Thyroid gland (tissue), 4 donors: Measurements from ENCODE around the gene RFX1. TPM values are rescaled to one million over a fixed set of nuclear protein-coding genes. Genes with fewer than 3 reads are reported as not detected.

Experiments used
- DNase-seq, 2 donors: peaks; one replicate each; pipeline ENCODE4 v3.0.0-alpha.2; 2019
- H3K27ac ChIP-seq, 3 donors: fragments of 200-600 bp; sonication (generic); 1 replicate in 2 of 3; 2 replicates in 1 of 3; pipeline ENCODE4 v1.5.1; 2016 to 2019; ENCODE audit warnings: mild to moderate bottlenecking in 1 of 3, moderate library complexity in 1 of 3
- H3K27me3 ChIP-seq: fragments of 200-600 bp; sonication (generic); one replicate; pipeline ENCODE4 v1.5.1; 2019
- H3K36me3 ChIP-seq, 2 donors: fragments of 200-600 bp; sonication (generic); one replicate each; pipeline ENCODE4 v1.5.1; 2016 to 2019
- H3K4me1 ChIP-seq, 2 donors: fragments of 200-600 bp; sonication (generic); one replicate each; pipeline ENCODE4 v1.5.1; 2017 to 2019
- H3K4me3 ChIP-seq, 3 donors: fragments of 200-600 bp; sonication (generic); replicated peaks in 1 of 3; 1 replicate in 2 of 3; 2 replicates in 1 of 3; pipeline ENCODE4 v1.5.1; 2016; ENCODE audit warnings: mild to moderate bottlenecking in 1 of 3
- H3K9me3 ChIP-seq: fragments of 200-600 bp; sonication (generic); one replicate; pipeline ENCODE4 v1.5.1; 2017
- POLR2A ChIP-seq, 2 donors: fragments of 450-650 bp; IDR thresholded peaks; one replicate each; pipeline ENCODE4 v1.6.1; 2017; ENCODE audit warnings: antibody characterized with exemption in 2 of 2, mild to moderate bottlenecking in 2 of 2, moderate library complexity in 1 of 2
- WGBS, 2 donors: methylation state at CpG; one replicate each; pipeline ENCODE4 v1.1.5; 2017; 5-methylcytosine and 5-hydroxymethylcytosine counted together
- intact Hi-C: fragments of 100-400 bp; cut with DNase I; formaldehyde crosslinking; loops from one replicate; pipeline ENCODE4 v1.15.1; 2023
- total RNA-seq, 4 donors: library from RNA; depleted of rRNA; stranded (reverse); fragments of >200 nt; gene quantifications; one replicate each; pipeline ENCODE4 v1.2.3, GENCODE V29; 2016
- TF ChIP-seq, protein P1 (sequence below), 6 experiments: fragments of 200-600 bp in 3 of 6; fragments of 450-650 bp in 3 of 6; sonication (generic) in 3 of 6; IDR thresholded peaks; one replicate each; pipeline ENCODE4 v1.5.1; 2016 to 2019; ENCODE audit warnings: antibody characterized with exemption in 6 of 6, mild to moderate bottlenecking in 2 of 6, inconsistent platforms in 1 of 6, moderate library complexity in 1 of 6

RFX1 gene
- total RNA-seq, 4 donors from 2014 or later = 4.8 to 9.1 (median 9.1) TPM

GRCh38 chr19:13979244-13979615 is 26.9 kb downstream of the RFX1 start:
- Histone ChIP-seq H3K4me1 (peaks cover 4 to 7% of the 10 kb centered on the region in 2 donors), H3K9me3 (no peaks in the 10 kb centered on the region), H3K27ac (no peak overlapping the region), H3K36me3 (peaks cover 4 to 8% of the 10 kb centered on the region in 2 donors), H3K27me3 (no peaks in the 10 kb centered on the region), H3K4me3 (peak overlapping the region in 1 of 3 donors; percentile 26)
- DNase-seq = no peak
- intact Hi-C loops = no loop called here
- WGBS, 2 donors = 27 to 46% methylated on average over 4 to 9 of the region's 12 CpGs
- TF ChIP-seq, protein P1, sequence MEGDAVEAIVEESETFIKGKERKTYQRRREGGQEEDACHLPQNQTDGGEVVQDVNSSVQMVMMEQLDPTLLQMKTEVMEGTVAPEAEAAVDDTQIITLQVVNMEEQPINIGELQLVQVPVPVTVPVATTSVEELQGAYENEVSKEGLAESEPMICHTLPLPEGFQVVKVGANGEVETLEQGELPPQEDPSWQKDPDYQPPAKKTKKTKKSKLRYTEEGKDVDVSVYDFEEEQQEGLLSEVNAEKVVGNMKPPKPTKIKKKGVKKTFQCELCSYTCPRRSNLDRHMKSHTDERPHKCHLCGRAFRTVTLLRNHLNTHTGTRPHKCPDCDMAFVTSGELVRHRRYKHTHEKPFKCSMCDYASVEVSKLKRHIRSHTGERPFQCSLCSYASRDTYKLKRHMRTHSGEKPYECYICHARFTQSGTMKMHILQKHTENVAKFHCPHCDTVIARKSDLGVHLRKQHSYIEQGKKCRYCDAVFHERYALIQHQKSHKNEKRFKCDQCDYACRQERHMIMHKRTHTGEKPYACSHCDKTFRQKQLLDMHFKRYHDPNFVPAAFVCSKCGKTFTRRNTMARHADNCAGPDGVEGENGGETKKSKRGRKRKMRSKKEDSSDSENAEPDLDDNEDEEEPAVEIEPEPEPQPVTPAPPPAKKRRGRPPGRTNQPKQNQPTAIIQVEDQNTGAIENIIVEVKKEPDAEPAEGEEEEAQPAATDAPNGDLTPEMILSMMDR (IDR thresholded peaks at IDR 0.05) = no peak
- TF ChIP-seq POLR2A (IDR thresholded peaks at IDR 0.05) = no peak

GRCh38 chr19:13978351-13979243 is 27.5 kb downstream of the RFX1 start:
- no peak for TF ChIP-seq POLR2A (IDR thresholded peaks at IDR 0.05)
- TF ChIP-seq, protein P1 (IDR thresholded peaks at IDR 0.05) = no peak
- Histone ChIP-seq H3K27me3 (no peaks in the 10 kb centered on the region), H3K4me3 (peak overlapping the region in 1 of 3 donors; percentile 26), H3K36me3 (peaks cover 4 to 9% of the 10 kb centered on the region in 2 donors), H3K4me1 (peaks cover 4 to 7% of the 10 kb centered on the region in 2 donors), H3K27ac (peak overlapping the region in 1 of 3 donors; percentile 28), H3K9me3 (no peaks in the 10 kb centered on the region)
- peak; percentile 67 to 75 for DNase-seq
- 42 to 57% methylated on average over 6 to 15 of the region's 74 CpGs for WGBS, 2 donors
- intact Hi-C loops = no loop called here

GRCh38 chr19:13977803-13978202 is 28.3 kb downstream of the RFX1 start:
- peak overlapping the region in 1 of 3 donors; percentile 28 for H3K27ac ChIP-seq
- peak overlapping the region in 1 of 3 donors; percentile 26 for H3K4me3 ChIP-seq
- peaks cover 4 to 16% of the 10 kb centered on the region in 2 donors for H3K36me3 ChIP-seq
- H3K27me3 ChIP-seq = no peaks in the 10 kb centered on the region
- intact Hi-C loops = no loop called here
- DNase-seq = no peak
- H3K4me1 ChIP-seq = peaks cover 4 to 7% of the 10 kb centered on the region in 2 donors
- no peaks in the 10 kb centered on the region for H3K9me3 ChIP-seq
- TF ChIP-seq, protein P1 (IDR thresholded peaks at IDR 0.05) = no peak
- TF ChIP-seq POLR2A (IDR thresholded peaks at IDR 0.05) = no peak
- WGBS, 2 donors = 92 to 94% methylated on average over 9 to 10 of the region's 12 CpGs

GRCh38 chr19:13976446-13976845 is 29.7 kb downstream of the RFX1 start:
- peaks cover 0 to 12% of the 10 kb centered on the region in 2 donors for H3K36me3 ChIP-seq
- H3K27ac ChIP-seq = no peak overlapping the region
- no peaks in the 10 kb centered on the region for H3K27me3 ChIP-seq
- H3K4me1 ChIP-seq = peaks cover 4 to 7% of the 10 kb centered on the region in 2 donors
- no peak for DNase-seq
- TF ChIP-seq POLR2A (IDR thresholded peaks at IDR 0.05) = no peak
- TF ChIP-seq, protein P1 (IDR thresholded peaks at IDR 0.05) = no peak
- WGBS, 2 donors = 92 to 95% methylated on average over 12 of the region's 12 CpGs
- no peaks in the 10 kb centered on the region for H3K9me3 ChIP-seq
- intact Hi-C loops = no loop called here
- H3K4me3 ChIP-seq = no peak overlapping the region

DNA sequence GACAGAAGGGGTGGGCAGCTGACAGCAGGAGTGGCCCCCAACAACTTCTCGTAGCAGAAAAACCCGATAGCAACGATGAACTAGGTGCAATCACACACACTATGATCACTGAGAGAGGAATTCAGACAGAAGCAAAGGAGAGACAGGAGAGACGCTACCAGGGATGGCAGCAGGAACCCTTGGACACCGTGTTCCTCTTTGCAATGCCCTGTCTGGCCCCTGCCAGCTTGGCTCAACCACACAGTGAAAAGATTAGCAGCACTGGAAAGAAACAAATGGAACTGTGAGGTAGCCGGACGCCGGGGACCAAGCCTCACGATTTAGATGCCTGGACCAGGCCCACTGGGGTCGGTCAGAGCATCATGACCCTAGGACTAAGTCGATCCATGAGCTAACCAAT is 30.2 kb downstream of the RFX1 start:
- H3K9me3 ChIP-seq = no peaks in the 10 kb centered on the region
- intact Hi-C loops = no loop called here
- H3K4me1 ChIP-seq = peaks cover 4 to 7% of the 10 kb centered on the region in 2 donors
- no peak overlapping the region for H3K27ac ChIP-seq
- H3K27me3 ChIP-seq = no peaks in the 10 kb centered on the region
- no peak for DNase-seq
- 92 to 94% methylated on average over 11 of the region's 11 CpGs for whole genome bisulfite sequencing, 2 donors
- no peak for TF ChIP-seq POLR2A (IDR thresholded peaks at IDR 0.05)
- TF ChIP-seq, protein P1 (IDR thresholded peaks at IDR 0.05) = no peak
- peaks cover 0 to 12% of the 10 kb centered on the region in 2 donors for H3K36me3 ChIP-seq
- H3K4me3 ChIP-seq = no peak overlapping the region
